Measurements from ENCODE around the gene DHX35.

- TF ChIP-seq CTCF (IDR thresholded peaks at IDR 0.05) = no peak
- no peak for TF ChIP-seq POLR2A (IDR thresholded peaks at IDR 0.05)
These were observed 47.2 kb downstream of the DHX35 start for GRCh38 chr20:39009348-39009747.

All from lower leg skin (tissue), 3 donors.